GM19438 (cell line): ENCODE measurements around the gene ZBTB16.

Experiments
- ATAC-seq: cut with Tn5 transposase; IDR thresholded peaks from one replicate; pipeline ENCODE4 v1.9.1; 2021; ENCODE audit warnings: low read depth; ENCODE audit not compliant: unreplicated experiment

ZBTB16 gene

GRCh38 chr11:114081641-114082414 is 22.3 kb downstream of the ZBTB16 start:
- no peak for ATAC-seq

- no peak for ATAC-seq
These were observed 22.9 kb downstream of the ZBTB16 start for GRCh38 chr11:114082415-114082748.

DNA sequence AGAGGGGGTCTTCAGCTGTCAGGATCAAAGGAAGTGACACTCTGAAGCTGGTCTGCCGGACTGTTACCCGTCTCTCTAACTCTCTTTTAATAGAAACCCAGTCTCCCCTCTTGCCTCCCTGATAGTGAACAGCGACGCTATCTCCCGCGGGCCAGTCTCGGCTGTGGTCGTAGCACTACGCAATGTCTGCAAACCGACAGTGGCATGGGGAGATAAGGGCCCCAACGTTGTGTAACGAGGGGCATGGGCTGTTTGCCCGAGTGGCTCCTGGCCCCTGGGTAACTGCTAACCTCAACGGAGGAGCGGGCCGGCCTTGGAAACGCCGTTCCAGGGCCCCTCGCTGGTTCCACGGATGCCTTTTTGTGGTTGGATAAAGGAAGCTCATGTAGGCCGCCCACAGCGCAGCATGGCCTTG is 23.3 kb downstream of the ZBTB16 start:
- ATAC-seq: no peak

DNA sequence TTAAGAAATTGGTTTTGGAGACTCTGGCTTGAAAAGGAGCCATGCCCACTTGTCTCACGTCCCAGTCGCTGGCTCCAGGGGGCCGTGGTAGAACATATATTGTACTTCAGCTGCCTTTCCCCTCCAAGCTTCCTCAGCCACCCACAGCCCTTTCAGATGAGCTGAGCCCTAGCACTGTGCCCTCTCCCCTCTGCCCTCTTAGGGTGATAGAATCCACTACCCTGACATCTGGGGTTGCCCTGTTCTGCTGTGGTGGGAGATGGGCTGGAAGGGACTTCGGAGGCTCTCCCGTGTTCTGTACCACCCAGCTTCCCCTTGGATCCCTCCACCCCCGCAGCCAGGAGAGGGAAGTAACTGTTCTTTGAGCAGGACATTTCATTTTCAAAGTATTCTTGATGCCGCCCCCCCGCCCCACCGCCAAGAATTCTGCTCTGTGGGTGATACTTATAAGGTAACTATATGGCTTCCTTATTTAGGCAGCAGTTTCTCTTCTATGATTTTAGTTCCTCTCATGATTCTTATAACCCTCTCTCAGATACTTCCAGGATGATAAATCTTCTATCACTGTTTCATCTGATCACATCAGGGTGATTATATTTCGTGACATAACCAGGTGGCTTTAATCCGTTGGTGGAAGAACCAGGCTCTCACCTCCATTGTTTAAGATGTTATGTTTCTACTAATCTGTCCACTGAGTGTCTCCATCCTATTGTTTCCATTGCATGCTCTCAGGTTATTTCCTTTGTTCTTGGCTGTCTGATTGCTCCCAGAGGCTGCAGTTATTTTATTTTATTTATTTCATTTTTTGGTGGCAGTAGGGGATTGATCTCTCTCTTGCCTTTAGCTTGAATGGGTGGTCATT is 24.1 kb downstream of the ZBTB16 start:
- ATAC-seq: no peak

- no peak for ATAC-seq
These were observed 24.9 kb downstream of the ZBTB16 start for GRCh38 chr11:114084414-114084813.

- no peak for ATAC-seq
These were observed 26.7 kb downstream of the ZBTB16 start for GRCh38 chr11:114085965-114086793.

DNA sequence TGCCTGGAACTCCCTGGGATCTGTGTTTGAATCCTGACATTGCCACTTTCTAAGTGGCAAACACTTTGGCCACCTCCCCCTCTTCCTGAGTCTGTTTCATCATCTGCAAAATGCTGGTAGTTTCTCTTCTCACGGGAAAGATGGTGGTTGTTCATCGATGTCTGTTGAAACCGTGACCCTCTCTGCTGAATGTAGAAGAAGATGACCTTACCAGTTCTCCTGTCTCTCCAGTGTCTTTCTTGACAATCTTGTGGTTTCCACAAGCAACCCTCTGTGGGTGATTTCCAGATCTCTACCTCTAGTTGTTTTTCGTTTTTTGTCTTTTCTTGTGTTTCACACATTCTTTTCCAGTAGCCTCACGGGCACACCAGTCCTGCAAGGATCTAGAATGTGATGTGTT is 27.5 kb downstream of the ZBTB16 start:
- ATAC-seq: no peak

- ATAC-seq: no peak
These were observed 28.7 kb downstream of the ZBTB16 start for GRCh38 chr11:114088216-114088615.

GRCh38 chr11:114088836-114089235 is 29.3 kb downstream of the ZBTB16 start:
- ATAC-seq: no peak

GRCh38 chr11:114089748-114090147 is 30.2 kb downstream of the ZBTB16 start:
- no peak for ATAC-seq

GRCh38 chr11:114090225-114090910 is 30.9 kb downstream of the ZBTB16 start:
- ATAC-seq: no peak

DNA sequence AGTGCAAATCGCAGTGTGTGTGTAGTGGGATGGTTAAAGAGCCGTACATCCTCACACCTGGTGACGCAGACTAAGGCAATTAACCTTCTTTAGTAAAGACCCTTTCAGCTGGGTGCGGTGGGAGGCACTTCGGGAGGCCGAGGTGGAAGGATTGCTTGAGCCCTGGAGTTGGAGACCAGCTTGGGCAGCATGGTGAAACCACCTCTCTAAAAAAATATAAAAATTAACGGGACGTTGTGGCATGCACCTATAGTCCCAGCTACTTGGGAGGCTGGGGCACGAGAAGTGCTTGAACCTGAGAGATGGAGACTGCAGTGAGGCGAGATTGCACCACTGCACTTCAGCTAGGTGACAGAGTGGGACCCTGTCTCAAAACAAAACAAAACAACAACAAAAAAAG is 31.5 kb downstream of the ZBTB16 start:
- ATAC-seq: no peak

- ATAC-seq: no peak
These were observed 32.2 kb downstream of the ZBTB16 start for GRCh38 chr11:114091516-114092397.

DNA sequence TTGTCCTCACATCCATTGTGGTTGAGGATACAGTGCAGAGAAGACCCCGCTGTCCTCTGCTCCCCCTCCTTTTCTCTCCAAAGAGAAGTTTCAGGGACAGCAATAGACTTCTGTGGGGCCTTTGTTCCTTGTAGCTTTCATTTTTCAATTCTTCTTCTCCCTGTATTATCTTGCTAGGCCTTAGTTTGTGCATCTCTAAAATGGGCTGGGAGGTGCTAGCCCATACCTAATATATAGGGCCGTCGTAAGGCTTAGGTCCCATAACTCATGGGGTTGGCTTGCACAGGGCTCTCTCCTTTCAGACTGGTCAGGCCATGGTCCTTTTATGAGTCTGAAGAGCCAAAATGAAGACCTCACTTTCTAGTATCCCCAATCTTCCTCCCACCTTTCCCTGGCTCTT is 33.0 kb downstream of the ZBTB16 start:
- no peak for ATAC-seq

DNA sequence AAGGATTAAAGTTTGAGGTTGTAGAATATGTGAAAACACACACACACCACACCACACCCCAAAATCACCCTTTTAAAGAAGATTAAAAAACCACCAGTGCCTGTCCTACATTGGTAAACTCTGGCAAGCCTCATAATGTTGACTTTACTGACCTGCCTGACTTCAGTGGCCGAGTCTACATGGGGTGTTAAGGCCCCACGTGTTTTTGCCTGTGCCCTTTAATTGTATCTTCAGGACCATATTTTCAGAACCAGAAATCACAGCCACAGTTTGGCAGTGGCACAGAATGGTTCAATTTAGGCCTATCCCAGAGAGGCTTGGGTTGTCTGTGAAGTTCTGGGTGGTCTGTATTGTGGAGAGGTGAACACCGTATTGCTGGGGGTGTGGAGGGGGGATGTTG is 33.4 kb downstream of the ZBTB16 start:
- no peak for ATAC-seq

DNA sequence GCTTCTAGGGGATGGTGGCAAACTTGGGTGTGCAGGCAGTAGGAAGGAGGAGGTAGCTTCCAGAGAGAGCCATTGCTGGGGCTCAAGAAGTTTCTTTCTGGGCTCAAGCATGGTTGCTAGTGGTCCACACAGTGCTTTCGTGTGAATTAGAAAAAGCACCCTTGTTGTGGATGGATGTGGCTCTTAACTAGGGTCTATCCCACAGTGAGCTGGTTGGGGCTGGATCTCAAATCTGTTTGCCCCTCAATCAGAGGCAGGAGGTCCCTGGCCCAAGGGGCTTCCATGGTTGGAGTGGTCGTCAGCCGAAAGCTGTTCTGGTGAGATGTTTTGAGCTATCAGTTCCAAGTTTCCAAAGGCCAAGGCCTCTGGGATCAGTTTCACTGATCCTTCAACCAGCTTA is 35.0 kb downstream of the ZBTB16 start:
- no peak for ATAC-seq

DNA sequence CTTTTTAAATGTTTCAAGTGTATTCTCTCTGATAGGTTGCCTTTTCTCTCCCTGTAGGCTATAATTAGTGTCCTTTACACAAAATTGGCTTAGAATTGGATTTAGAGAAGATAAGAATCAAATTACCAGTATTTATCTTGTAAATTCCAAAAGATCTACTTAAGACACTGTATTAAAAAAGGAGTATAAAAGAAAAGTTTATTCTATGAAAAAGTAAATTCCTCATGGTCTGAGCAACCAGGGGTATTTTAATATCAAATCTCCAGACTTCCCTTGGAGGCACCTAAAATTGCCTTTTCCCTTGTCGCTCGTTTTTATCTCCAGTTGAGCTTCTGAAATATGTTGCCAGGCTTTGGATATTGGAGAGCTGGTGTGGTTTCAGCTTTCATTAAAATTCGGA is 36.4 kb downstream of the ZBTB16 start:
- ATAC-seq: no peak

- no peak for ATAC-seq
These were observed 38.3 kb downstream of the ZBTB16 start for GRCh38 chr11:114097832-114098231.

- ATAC-seq: no peak
These were observed 39.4 kb downstream of the ZBTB16 start for GRCh38 chr11:114098927-114099326.
